HG03558 (cell line): ENCODE data around the gene CBX2.

Experiments used
- ATAC-seq: cut with Tn5 transposase; IDR thresholded peaks from one replicate; pipeline ENCODE4 v1.9.1; 2021; ENCODE audit warnings: moderate number of reproducible peaks; ENCODE audit not compliant: unreplicated experiment; ENCODE audit errors: extremely low read depth

The CBX2 gene

DNA sequence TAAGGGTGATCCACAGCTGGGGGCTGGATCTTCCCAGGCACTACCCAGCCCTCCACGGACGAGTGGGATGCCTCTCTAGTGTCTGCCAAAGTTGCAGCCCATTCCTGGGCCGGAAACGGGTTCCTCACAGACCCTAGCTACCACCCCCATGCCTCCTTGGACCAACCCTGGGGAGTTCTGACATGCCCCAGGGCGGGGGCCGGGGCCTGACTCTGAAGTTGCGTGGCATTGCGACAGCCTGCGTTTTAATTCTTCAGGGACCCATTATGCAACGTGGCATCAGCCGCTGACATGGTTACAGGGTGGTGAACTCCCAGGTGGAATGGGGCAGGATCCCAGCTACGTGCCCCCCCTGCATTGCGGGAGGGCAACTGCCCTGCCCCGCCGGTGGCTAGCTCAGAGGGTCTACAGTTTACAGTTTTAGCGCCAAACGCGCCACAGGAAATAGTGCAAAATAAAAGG is 58.6 kb downstream of the CBX2 start:
- no peak for ATAC-seq

DNA sequence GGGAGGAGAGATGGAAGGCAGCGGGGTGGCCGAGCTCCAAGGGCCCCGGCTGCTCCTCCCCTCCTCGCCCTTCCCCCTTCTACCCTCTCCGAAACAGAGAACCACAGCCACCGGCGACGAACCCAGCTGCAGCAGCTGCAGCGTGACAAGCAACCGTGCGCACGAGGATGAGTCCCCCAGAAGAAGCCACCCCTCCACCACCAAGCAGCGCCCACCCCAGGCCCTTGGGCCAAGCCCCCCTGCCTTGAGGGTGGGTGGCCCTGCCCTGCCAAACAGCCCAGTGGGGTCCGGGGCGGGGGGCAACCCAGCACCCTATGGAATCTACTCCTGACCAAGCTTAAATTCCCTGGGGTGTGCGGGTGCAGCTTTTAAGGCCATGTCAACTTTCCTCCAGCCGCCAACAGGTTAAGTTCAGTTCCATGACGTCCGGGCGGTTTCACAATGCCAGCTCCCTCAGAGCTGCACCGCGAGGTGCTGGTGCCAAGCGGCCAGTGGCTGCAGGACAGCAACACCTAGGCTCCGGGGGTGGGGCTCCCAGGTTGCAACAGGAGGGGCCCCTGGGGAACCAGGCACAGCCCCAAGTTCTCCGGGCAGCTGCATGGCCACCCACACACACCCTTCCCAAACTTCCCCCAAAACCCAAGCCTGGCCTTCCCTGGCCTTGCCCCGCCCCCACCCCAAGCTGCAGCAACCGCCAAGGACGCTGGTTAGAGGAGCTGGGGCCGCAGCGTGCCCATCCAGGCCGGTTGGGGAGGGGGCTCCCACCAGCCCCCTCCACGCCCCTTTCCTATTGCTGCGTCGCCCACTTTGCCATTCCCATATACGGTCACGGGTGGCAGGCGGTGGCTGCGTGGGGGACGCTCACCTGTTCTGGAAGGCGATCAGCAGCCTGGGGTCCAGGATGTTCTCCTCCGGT is 59.3 kb downstream of the CBX2 start:
- ATAC-seq = no peak
